Measurements from ENCODE around the gene MYLK3. TPM values are rescaled to one million over a fixed set of nuclear protein-coding genes. Genes with fewer than 3 reads are reported as not detected.

MYLK3 gene
- total RNA-seq, 2 experiments from 2014 or later, result 0.23 TPM; not detected in 1

DNA sequence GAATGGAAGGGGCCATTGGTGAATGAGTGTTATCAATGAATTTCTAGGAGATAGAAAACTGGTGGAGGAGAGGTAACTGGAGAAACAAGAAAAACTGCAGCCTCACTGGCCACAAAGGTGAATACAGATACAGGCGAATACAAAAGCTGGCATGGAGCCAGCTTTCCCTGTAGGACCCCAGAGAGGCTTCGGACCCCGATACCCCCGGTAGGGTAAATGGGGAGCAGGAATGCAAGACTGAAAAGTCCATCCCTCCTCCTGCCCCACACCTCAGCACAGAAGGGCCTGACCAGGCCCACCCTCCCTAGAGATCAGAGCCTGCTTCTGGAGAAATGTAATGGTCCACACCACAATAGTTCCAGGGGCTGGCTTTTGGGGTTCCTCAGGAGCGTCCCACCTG lies 4.9 kb upstream of the MYLK3 start:
- Mint-ChIP-seq H3K27me3 (ENCODE audit: low read depth) (no peaks in the 10 kb centered on the region), H3K36me3 (ENCODE audit: low read depth) (no peaks in the 10 kb centered on the region), H3K4me1 (ENCODE audit: low read depth) (no peaks in the 10 kb centered on the region), H3K4me3 (no peak overlapping the region), H3K27ac (no peak overlapping the region), H3K9me3 (ENCODE audit: insufficient read depth) (no peaks in the 10 kb centered on the region)
- ATAC-seq (no peak), DNase-seq (no peak)
- ChIA-PET POLR2A (no interaction called here), CTCF (no interaction called here)

GRCh38 chr16:46751381-46751780 lies 3.2 kb upstream of the MYLK3 start:
- Mint-ChIP-seq H3K9me3 (ENCODE audit: insufficient read depth) (no peaks in the 10 kb centered on the region), H3K4me1 (ENCODE audit: low read depth) (no peaks in the 10 kb centered on the region), H3K36me3 (ENCODE audit: low read depth) (no peaks in the 10 kb centered on the region), H3K27me3 (ENCODE audit: low read depth) (no peaks in the 10 kb centered on the region), H3K27ac (no peak overlapping the region), H3K4me3 (no peak overlapping the region)
- ATAC-seq, result no peak
- CTCF ChIA-PET, result no interaction called here
- POLR2A ChIA-PET, result no interaction called here
- DNase-seq, result no peak

- Mint-ChIP-seq H3K9me3 (ENCODE audit: insufficient read depth) (no peaks in the 10 kb centered on the region), H3K27me3 (ENCODE audit: low read depth) (no peaks in the 10 kb centered on the region), H3K36me3 (ENCODE audit: low read depth) (no peaks in the 10 kb centered on the region), H3K27ac (no peak overlapping the region), H3K4me1 (ENCODE audit: low read depth) (no peaks in the 10 kb centered on the region), H3K4me3 (no peak overlapping the region)
- POLR2A ChIA-PET, result no interaction called here
- DNase-seq (no peak), ATAC-seq (no peak)
- CTCF ChIA-PET, result no interaction called here
Measured at GRCh38 chr16:46748775-46749705, 896 bp upstream of the MYLK3 start.

DNA sequence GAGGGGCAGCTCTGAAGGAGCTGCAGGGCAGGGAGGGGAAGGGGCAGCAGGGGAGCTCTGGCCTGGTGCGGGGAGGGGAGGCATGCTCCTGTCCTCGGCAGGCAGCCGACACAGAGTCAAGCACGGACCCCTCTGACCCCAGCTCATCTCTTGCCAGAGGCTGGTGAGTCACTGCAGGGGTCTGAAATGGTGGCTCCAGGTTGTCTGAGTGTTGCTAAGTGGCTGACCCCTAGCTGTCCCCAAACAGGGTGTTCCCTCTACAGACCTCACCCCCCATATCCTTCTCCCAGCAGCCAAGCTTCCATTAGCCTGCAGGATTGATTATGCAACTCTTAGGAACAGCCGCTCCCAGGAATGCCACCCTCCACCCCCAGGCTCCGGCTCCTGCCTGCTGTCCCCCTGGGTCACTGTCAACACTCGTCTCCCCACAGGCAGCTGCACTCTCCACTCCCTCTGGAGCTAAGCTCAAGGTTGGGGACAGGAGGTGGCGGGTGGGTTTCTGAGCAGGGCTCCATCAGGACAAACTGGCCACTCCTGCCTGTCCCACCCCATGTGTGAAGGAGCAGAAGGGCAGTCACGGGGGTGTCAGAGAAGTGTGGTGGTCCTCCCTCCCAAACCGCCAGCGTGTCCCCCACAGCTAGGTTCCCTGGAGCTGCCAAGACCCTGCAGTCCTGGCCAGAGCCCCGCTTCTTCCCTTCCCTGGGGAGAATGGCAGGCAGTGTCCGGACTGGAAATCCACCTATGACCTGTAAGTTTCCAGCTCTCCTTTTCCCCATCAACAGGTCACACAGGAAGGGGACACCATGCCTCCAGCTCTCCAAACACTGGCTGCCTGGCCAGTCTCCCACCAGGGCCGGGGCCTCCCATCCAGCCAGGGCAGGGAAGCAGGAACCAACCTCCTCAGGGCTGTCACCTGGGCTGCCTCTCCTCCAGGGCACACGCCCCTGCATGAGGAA lies 1.0 kb downstream of the MYLK3 start:
- Mint-ChIP-seq H3K4me3 (no peak overlapping the region), H3K27me3 (ENCODE audit: low read depth) (no peaks in the 10 kb centered on the region), H3K36me3 (ENCODE audit: low read depth) (no peaks in the 10 kb centered on the region), H3K27ac (no peak overlapping the region), H3K4me1 (ENCODE audit: low read depth) (peaks cover 5% of the 10 kb centered on the region), H3K9me3 (ENCODE audit: insufficient read depth) (no peaks in the 10 kb centered on the region)
- DNase-seq (no peak), ATAC-seq (no peak)
- CTCF ChIA-PET, result no interaction called here
- POLR2A ChIA-PET, result no interaction called here

- no peak overlapping the region for H3K4me3 Mint-ChIP-seq
- no peaks in the 10 kb centered on the region for H3K9me3 Mint-ChIP-seq (ENCODE audit: insufficient read depth)
- POLR2A ChIA-PET, result no interaction called here
- CTCF ChIA-PET, result no interaction called here
- H3K27me3 Mint-ChIP-seq (ENCODE audit: low read depth), result no peaks in the 10 kb centered on the region
- no peaks in the 10 kb centered on the region for H3K36me3 Mint-ChIP-seq (ENCODE audit: low read depth)
- no peak overlapping the region for H3K27ac Mint-ChIP-seq
- peaks cover 5% of the 10 kb centered on the region for H3K4me1 Mint-ChIP-seq (ENCODE audit: low read depth)
- no peak for DNase-seq
- ATAC-seq, result no peak
Measured at GRCh38 chr16:46745617-46746016, 2.5 kb downstream of the MYLK3 start.

- Mint-ChIP-seq H3K9me3 (ENCODE audit: insufficient read depth) (no peaks in the 10 kb centered on the region), H3K36me3 (ENCODE audit: low read depth) (no peaks in the 10 kb centered on the region), H3K27ac (peak overlapping the region; percentile 65), H3K27me3 (ENCODE audit: low read depth) (no peaks in the 10 kb centered on the region), H3K4me3 (no peak overlapping the region), H3K4me1 (ENCODE audit: low read depth) (peaks cover 5% of the 10 kb centered on the region)
- POLR2A ChIA-PET, result no interaction called here
- ATAC-seq, result no peak
- CTCF ChIA-PET, result interaction anchor here (1.5 kb wide), 1 partner anchor 70 kb away, joined by 4 read pairs; no protein-coding TSS in a partner anchor
- no peak for DNase-seq
Measured at GRCh38 chr16:46743232-46743719, 4.9 kb downstream of the MYLK3 start.

DNA sequence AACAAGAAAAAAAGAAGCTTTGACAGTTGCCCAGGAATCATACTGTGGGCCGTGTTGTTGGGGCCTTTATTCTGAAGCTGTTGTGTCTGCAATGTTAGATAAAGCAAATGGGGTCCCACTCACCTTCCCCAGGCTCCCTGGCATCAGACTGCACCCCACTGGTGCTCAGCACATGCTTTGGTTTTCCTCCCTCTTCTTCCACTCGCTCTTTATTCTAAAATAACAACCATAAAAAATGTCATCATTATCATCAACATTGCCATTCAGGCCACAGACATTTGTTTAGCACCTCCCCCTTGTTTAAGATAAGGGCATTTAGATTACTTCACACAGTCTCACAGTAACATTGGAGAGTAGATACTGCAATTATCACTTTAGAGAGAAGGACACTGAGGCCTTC lies 8.2 kb downstream of the MYLK3 start:
- ChIA-PET CTCF (no interaction called here), POLR2A (no interaction called here)
- no peaks in the 10 kb centered on the region for H3K9me3 Mint-ChIP-seq (ENCODE audit: insufficient read depth)
- peaks cover 5% of the 10 kb centered on the region for H3K4me1 Mint-ChIP-seq (ENCODE audit: low read depth)
- H3K27ac Mint-ChIP-seq, result no peak overlapping the region
- DNase-seq, result no peak
- no peak overlapping the region for H3K4me3 Mint-ChIP-seq
- H3K36me3 Mint-ChIP-seq (ENCODE audit: low read depth), result no peaks in the 10 kb centered on the region
- no peak for ATAC-seq
- H3K27me3 Mint-ChIP-seq (ENCODE audit: low read depth), result no peaks in the 10 kb centered on the region

DNA sequence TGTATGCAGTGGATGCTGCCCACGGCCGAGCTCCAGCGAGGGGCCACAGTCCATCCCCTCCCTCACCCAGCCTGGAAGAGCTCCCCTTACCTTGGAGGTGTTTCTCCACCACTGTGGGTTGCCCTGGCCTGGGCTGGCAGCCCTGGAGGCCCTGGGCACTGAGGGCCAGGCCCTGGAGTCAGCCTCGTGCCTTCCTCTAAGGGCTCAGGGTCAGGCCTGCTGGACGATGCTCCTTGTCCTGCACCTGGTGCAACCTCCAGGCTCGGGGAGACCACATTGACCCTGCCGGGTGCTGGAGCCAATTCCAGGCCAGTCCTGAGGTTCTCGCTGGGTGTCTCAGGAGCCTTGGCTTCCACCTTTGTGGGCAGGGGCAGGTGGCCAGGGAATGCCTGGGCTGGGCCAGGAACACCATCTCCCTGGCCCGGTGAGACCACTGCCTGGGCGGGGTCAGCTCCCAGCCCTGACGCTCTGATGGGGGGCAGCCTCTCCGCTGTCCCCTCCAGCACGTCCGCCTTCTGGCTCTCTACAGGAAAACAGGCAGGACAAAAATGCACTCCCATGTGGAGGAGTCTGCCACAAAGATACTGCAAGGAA lies 10.4 kb downstream of the MYLK3 start:
- ChIA-PET POLR2A (no interaction called here), CTCF (no interaction called here)
- Mint-ChIP-seq H3K4me1 (ENCODE audit: low read depth) (no peaks in the 10 kb centered on the region), H3K27me3 (ENCODE audit: low read depth) (no peaks in the 10 kb centered on the region), H3K9me3 (ENCODE audit: insufficient read depth) (no peaks in the 10 kb centered on the region), H3K4me3 (no peak overlapping the region), H3K36me3 (ENCODE audit: low read depth) (no peaks in the 10 kb centered on the region), H3K27ac (no peak overlapping the region)
- no peak for DNase-seq
- no peak for ATAC-seq

DNA sequence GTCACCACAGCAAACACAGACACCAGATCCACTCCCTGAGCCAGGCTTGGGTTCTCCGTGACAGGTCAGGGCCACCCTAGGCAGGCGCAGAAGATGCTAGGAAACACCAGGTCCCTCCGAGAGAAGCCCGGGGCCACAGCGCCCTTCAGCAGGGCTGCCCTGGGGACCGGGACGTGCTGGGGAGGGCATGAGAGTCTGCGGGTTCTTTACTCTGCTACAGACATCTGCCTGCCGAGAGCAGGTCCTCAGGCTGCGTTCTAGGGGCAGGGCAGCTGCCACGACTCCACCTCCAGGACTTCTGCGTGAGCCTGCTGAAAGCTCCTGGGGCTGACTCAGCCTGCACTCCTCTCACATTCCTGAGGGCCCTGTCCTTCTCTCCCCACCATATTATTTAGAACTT lies 11.4 kb downstream of the MYLK3 start:
- H3K27ac Mint-ChIP-seq, result no peak overlapping the region
- H3K36me3 Mint-ChIP-seq (ENCODE audit: low read depth), result no peaks in the 10 kb centered on the region
- DNase-seq, result no peak
- no peaks in the 10 kb centered on the region for H3K9me3 Mint-ChIP-seq (ENCODE audit: insufficient read depth)
- no peaks in the 10 kb centered on the region for H3K4me1 Mint-ChIP-seq (ENCODE audit: low read depth)
- ChIA-PET POLR2A (no interaction called here), CTCF (no interaction called here)
- H3K27me3 Mint-ChIP-seq (ENCODE audit: low read depth), result no peaks in the 10 kb centered on the region
- no peak for ATAC-seq
- no peak overlapping the region for H3K4me3 Mint-ChIP-seq

- ChIA-PET POLR2A (no interaction called here), CTCF (no interaction called here)
- Mint-ChIP-seq H3K4me3 (no peak overlapping the region), H3K27ac (no peak overlapping the region), H3K4me1 (ENCODE audit: low read depth) (no peaks in the 10 kb centered on the region), H3K9me3 (ENCODE audit: insufficient read depth) (no peaks in the 10 kb centered on the region), H3K27me3 (ENCODE audit: low read depth) (no peaks in the 10 kb centered on the region), H3K36me3 (ENCODE audit: low read depth) (no peaks in the 10 kb centered on the region)
- DNase-seq, result no peak
- no peak for ATAC-seq
Measured at GRCh38 chr16:46733319-46733830, 14.8 kb downstream of the MYLK3 start.

DNA sequence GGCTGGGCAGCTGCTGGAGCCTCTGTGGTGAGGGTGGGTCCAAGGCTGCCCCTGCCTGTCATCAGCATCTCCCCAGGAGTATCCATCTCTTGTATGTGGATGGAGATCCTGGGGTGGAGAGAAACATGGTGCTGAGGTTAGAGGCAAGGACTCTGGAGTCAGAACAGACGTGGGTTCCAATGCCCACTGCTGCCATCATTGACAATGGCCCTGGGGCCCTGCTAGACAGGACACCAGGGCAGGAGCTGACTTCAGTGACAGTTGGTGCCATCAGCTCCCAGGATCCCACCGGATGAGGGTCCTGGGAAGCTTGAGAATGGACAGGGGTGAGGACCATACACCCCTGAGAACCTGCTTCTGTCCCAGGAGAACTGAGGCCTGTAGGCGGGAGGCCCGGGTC lies 15.6 kb downstream of the MYLK3 start:
- no peak overlapping the region for H3K4me3 Mint-ChIP-seq
- no peaks in the 10 kb centered on the region for H3K4me1 Mint-ChIP-seq (ENCODE audit: low read depth)
- no peaks in the 10 kb centered on the region for H3K36me3 Mint-ChIP-seq (ENCODE audit: low read depth)
- POLR2A ChIA-PET, result no interaction called here
- H3K27ac Mint-ChIP-seq, result no peak overlapping the region
- CTCF ChIA-PET, result no interaction called here
- ATAC-seq (no peak), DNase-seq (no peak)
- H3K9me3 Mint-ChIP-seq (ENCODE audit: insufficient read depth), result no peaks in the 10 kb centered on the region
- no peaks in the 10 kb centered on the region for H3K27me3 Mint-ChIP-seq (ENCODE audit: low read depth)

Data from activated CD8-positive, alpha-beta T cell treated with anti-CD3 and anti-CD28 coated beads, Interleukin-2, amount 10 ng/mL, durations not matched to agents 7 days and 5 days (primary cell).